NOMO-1 treated with DMSO at 0.1 percent for 48 hours (cell line): ENCODE measurements around the gene LCN12.

Experiments used
- DNase-seq: peaks from one replicate; lab custom pipeline; 2025; ENCODE audit not compliant: unreplicated experiment; lab: John Stamatoyannopoulos, UW

Gene LCN12

DNA sequence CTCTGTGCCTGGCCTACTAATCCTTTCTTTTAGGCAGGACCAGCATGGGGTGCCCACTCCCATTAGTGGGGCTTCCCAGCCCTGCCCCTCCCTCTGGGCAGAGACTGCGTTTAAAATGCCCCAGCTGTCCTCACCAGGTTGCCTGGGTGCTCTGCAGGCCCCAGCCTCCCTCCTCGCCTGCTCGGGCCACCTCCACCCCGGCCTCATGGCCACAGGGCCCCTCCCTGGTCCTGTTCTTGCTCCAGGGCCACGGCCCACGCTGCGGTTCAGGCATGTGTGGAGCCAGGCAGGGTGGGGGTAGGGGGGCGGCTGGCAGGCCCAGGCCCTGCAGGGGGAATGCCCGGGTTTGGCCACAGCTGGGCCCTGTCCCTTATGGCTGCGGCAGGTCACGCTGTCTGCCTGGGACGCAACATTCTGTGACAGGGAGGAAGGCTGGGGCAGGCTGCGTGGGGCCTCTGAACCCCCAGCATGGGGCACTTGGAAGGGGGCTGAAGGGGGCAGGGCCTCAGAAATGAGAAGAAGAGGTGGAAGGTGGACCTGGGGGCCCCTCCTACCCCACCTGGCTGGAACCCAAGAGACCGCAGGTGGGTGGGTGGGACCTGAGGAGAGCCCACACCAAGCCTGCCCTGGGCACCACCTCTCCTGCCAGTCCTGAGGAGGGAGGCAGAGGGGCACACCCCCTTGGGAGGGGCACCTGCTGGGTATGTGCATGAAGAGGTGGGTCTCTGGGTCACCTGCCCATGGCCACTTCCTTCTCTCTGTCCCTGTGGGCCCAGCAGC is at the start of gene LCN12:
Gene LCN12, plus strand, starts transcription at position 733 of the 780 bp plus-strand sequence. CDS start 55 bp downstream, outside the sequence.
- DNase-seq = no peak

GRCh38 chr9:136903041-136903554 is 49.0 kb upstream of the LCN12 start:
- DNase-seq = no peak

GRCh38 chr9:136906266-136906665 is 45.8 kb upstream of the LCN12 start:
- DNase-seq = no peak

GRCh38 chr9:136907011-136907914 is 44.8 kb upstream of the LCN12 start:
- no peak for DNase-seq

DNA sequence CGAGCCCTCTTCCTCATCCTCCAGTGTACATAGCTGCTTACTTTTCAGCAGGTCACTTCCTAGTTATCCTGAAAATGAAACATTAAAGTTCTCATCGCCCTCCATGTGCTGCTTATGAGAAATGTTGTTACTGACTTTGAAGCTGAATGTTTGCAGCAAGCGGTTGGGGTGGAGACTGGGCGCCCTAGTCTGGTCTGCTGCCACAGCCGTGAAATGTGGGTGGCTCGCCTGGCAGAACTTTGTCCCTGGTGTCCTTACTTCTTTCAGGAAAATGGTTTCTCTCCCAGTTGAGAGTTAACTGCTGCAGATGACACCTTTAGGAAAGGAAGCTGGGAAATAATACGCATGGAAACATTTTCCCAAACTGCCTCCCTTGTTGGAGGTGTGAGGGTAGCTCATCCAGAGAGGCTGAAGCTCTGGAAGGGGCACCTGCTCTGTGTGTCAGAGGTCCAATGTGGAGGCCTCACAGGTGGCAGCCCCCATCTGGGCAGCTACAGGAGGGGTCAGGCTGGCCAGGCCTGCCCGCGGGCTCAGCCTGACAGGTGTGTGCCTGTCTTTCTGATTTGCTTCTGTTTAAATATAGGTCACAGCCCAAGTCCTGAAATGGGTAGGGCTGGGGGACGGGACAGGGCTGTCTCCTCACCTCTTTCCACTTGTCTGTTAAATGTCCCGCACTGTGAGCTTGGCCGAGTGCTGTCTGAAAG is 41.7 kb upstream of the LCN12 start:
- DNase-seq = no peak

DNA sequence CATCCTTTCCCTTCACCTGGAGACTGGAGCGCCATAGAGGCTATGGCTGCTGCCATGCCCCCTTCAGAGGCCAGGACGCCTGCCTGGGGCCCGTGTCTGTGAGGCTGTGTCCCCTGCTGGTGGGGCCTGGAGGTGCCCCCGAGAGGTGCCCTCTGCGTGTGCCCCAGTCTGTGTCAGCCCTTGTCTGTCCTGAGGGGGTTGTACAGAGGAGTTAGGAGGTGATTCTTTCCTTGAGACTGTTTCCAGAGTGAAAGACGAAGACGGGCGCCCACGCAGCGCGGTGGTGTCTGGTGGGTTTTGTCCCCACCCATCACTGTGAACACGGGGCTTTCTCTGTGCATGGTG is 41.2 kb upstream of the LCN12 start:
- DNase-seq = no peak

GRCh38 chr9:136913701-136914438 is 38.2 kb upstream of the LCN12 start:
- DNase-seq = no peak

DNA sequence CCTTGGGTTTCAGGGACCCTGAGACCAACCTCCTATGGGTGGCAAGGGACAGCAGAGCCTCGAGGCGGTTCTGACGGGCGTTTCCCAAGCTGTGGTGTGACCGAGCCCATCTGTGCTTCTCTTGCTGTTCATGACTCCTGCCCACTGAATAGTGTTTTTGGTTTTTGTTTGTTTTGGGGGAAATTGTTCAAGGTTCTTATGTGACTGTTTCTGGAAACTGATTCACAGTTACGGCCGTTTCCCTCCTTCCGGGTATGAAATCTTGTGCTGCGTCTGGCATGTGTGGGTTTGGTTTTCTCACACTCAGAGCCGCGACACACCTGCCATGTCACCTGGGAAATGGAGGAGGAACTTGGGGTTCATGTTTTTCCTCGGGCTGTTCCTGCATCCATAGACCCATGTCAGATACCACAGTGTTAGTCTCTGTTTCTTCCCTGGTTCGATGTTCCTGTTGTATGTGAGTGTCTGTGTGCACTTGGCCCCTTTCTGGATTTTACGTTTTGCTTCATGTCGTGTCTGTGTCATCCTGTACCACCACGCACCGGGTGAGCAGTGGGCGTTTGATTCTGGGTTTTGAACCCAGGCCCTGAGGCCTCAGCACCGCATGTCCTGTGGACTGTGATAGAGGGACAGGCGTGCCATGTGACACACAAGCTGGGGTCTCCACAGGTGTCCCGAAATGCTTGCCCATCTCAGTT is 36.3 kb upstream of the LCN12 start:
- DNase-seq = no peak

- DNase-seq = no peak
Measured at GRCh38 chr9:136916330-136917184, 35.5 kb upstream of the LCN12 start.

DNA sequence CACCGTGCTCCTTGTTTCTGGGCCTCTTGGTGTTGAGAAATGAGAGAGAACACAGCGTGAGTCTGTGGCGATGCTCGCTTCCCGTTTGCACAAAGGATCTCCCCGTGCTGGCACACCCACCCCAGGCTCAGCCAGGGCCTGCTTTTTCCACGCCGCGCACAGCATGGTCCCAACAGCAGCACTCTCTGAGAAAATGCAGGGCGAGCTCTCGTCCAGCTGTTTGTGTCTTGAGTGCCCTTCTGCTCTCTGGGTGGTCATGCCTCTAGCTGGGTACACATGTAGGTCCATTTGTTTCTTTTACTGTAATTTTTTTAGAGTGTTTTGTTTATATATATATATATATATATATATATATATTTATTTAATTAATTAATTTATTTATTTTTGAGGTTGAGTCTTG is 34.2 kb upstream of the LCN12 start:
- no peak for DNase-seq

- no peak for DNase-seq
Measured at GRCh38 chr9:136920069-136920468, 32.0 kb upstream of the LCN12 start.

DNA sequence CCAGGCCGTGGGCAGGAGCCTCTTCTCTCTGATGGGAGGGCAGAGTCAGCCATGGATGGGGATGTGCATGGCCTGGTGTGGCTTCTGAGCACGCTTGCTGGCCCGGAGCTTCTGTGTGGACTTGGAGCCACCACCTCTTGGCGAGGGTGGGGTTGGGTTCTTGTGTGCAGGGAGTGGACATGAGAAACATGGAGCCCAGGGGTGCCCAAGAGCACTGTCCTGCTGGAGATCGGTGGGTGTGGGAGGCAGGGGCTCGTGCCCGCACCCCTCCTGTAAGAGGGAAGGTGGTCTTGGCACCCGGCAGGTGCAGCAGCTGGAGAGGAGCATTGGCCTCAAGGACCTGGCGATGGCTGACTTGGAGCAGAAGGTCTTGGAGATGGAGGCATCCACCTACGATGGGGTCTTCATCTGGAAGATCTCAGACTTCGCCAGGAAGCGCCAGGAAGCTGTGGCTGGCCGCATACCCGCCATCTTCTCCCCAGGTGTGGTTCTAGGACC is 31.3 kb upstream of the LCN12 start:
- no peak for DNase-seq

DNA sequence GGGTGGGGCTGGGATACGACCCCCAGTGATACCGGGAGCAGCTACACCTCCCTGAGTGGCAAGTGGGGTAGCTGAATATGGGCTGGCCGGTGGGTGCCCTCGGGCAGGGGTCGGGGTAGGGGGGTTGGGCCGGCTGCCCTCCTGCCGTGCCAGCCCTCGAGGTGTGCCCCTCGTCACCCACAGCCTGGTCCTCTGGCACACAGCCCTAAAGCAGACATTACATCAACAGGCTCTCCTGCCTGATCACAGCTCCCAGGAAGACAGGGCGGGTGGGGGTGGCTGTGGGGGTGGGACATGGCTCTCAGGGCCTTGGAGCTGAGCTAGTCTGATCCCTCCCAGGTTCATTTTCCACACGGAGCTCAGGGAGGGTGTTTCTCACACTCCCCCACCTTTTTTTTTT is 30.8 kb upstream of the LCN12 start:
- DNase-seq = no peak

DNA sequence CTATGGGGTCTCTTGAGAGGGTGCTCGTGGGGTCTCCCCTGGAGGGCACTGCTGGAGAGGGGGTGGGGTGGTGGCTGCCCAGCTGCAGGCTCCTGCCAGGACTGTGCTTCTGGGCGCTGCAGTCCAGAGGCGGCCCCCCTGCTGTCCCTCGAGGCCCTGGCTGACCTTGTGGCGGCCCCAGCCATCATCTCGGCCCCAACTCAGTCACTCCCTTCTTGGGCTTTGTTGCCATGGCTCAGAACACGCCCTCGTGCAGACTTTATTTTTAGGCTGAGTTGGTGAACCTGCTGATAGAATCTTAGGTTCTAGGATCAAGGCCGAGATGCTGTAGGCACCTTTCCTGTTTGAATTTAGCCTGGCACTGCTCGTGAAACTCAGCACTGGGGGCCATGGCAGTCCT is 30.4 kb upstream of the LCN12 start:
- no peak for DNase-seq

GRCh38 chr9:136922540-136922939 is 29.5 kb upstream of the LCN12 start:
- no peak for DNase-seq

GRCh38 chr9:136923881-136924280 is 28.2 kb upstream of the LCN12 start:
- no peak for DNase-seq

GRCh38 chr9:136925414-136926153 is 26.5 kb upstream of the LCN12 start:
- no peak for DNase-seq

DNA sequence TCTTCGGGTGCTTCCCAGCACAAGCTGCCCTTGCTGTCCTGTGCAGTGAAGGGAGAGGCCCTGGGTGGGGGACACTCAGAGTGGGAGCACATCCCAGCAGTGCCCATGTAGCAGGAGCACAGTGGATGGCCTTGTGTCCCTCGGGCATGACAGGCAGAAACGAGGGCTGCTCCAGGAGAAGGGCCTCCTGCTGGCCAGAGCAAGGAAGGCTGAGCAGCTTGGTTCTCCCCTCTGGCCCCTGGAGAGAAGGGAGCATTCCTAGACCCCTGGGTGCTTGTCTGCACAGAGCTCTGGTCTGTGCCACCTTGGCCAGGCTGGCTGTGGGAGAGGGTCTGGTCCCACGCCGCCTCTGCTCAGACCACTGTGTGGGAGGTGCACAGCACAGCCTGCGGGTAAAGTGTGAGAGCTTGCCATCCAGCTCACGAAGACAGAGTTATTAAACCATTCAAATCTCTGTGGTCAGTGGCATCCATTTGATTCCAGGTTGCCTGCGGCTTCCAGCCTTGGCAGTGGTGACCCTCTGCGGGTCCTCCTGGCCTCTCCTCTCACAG is 25.8 kb upstream of the LCN12 start:
- no peak for DNase-seq
